Effector memory CD4-positive, alpha-beta T cell (primary cell): Measurements from ENCODE around the gene ALDH1L1.

Experiments used
- DNase-seq, 3 donors: peaks; one replicate each; pipeline ENCODE4 v3.0.0-alpha.2; 2020
- H3K27ac ChIP-seq: 2 replicates; pipeline ENCODE4 v1.7.0; 2013; ENCODE audit warnings: mild to moderate bottlenecking, low read length, moderate library complexity; ENCODE audit not compliant: insufficient read depth, poor library complexity, severe bottlenecking
- H3K27me3 ChIP-seq: replicated peaks from 2 replicates; pipeline ENCODE4 v1.7.0; 2013; ENCODE audit warnings: mild to moderate bottlenecking, low read length; ENCODE audit not compliant: insufficient read depth, control insufficient read depth, poor library complexity, severe bottlenecking
- H3K36me3 ChIP-seq: 2 replicates; pipeline ENCODE4 v1.7.0; 2013; ENCODE audit warnings: mild to moderate bottlenecking, low read length, moderate library complexity; ENCODE audit not compliant: control insufficient read depth, insufficient read depth
- H3K4me1 ChIP-seq: 2 replicates; pipeline ENCODE4 v1.7.0; 2013; ENCODE audit warnings: low read length, mild to moderate bottlenecking; ENCODE audit not compliant: control insufficient read depth, insufficient read depth, poor library complexity, severe bottlenecking
- H3K4me3 ChIP-seq: 2 replicates; pipeline ENCODE4 v1.7.0; 2013; ENCODE audit warnings: low read length, low read depth, mild to moderate bottlenecking; ENCODE audit not compliant: insufficient read depth, poor library complexity, severe bottlenecking
- H3K9me3 ChIP-seq: 2 replicates; pipeline ENCODE4 v1.7.0; 2013; ENCODE audit warnings: mild to moderate bottlenecking, low read length, moderate library complexity; ENCODE audit not compliant: control insufficient read depth

ALDH1L1 gene

GRCh38 chr3:126127904-126128303 is 52.5 kb downstream of the ALDH1L1 start:
- H3K4me3 ChIP-seq: no peak overlapping the region
- H3K27ac ChIP-seq: no peak overlapping the region
- DNase-seq: no peak
- H3K36me3 ChIP-seq: no peaks in the 10 kb centered on the region
- H3K27me3 ChIP-seq: no peaks in the 10 kb centered on the region
- no peaks in the 10 kb centered on the region for H3K9me3 ChIP-seq
- no peaks in the 10 kb centered on the region for H3K4me1 ChIP-seq

GRCh38 chr3:126127452-126127851 is 52.9 kb downstream of the ALDH1L1 start:
- H3K9me3 ChIP-seq: no peaks in the 10 kb centered on the region
- H3K27me3 ChIP-seq: no peaks in the 10 kb centered on the region
- no peak overlapping the region for H3K27ac ChIP-seq
- no peak for DNase-seq
- H3K36me3 ChIP-seq: no peaks in the 10 kb centered on the region
- H3K4me3 ChIP-seq: no peak overlapping the region
- H3K4me1 ChIP-seq: no peaks in the 10 kb centered on the region

GRCh38 chr3:126126811-126127431 is 53.5 kb downstream of the ALDH1L1 start:
- H3K4me3 ChIP-seq: no peak overlapping the region
- H3K27ac ChIP-seq: no peak overlapping the region
- H3K36me3 ChIP-seq: no peaks in the 10 kb centered on the region
- no peak for DNase-seq
- H3K4me1 ChIP-seq: no peaks in the 10 kb centered on the region
- no peaks in the 10 kb centered on the region for H3K27me3 ChIP-seq
- H3K9me3 ChIP-seq: no peaks in the 10 kb centered on the region

- Histone ChIP-seq H3K9me3 (no peaks in the 10 kb centered on the region), H3K4me1 (no peaks in the 10 kb centered on the region), H3K27ac (no peak overlapping the region), H3K36me3 (no peaks in the 10 kb centered on the region), H3K27me3 (no peaks in the 10 kb centered on the region), H3K4me3 (no peak overlapping the region)
- no peak for DNase-seq
Observed at GRCh38 chr3:126126286-126126685, 54.1 kb downstream of the ALDH1L1 start.

GRCh38 chr3:126125781-126126251 is 54.6 kb downstream of the ALDH1L1 start:
- DNase-seq: no peak
- Histone ChIP-seq H3K27ac (no peak overlapping the region), H3K9me3 (no peaks in the 10 kb centered on the region), H3K4me1 (no peaks in the 10 kb centered on the region), H3K27me3 (no peaks in the 10 kb centered on the region), H3K36me3 (no peaks in the 10 kb centered on the region), H3K4me3 (no peak overlapping the region)

GRCh38 chr3:126125341-126125740 is 55.0 kb downstream of the ALDH1L1 start:
- Histone ChIP-seq H3K27me3 (no peaks in the 10 kb centered on the region), H3K4me1 (no peaks in the 10 kb centered on the region), H3K4me3 (no peak overlapping the region), H3K36me3 (no peaks in the 10 kb centered on the region), H3K27ac (no peak overlapping the region), H3K9me3 (no peaks in the 10 kb centered on the region)
- no peak for DNase-seq

GRCh38 chr3:126124896-126125295 is 55.5 kb downstream of the ALDH1L1 start:
- Histone ChIP-seq H3K9me3 (no peaks in the 10 kb centered on the region), H3K4me3 (no peak overlapping the region), H3K27ac (no peak overlapping the region), H3K4me1 (no peaks in the 10 kb centered on the region), H3K36me3 (no peaks in the 10 kb centered on the region), H3K27me3 (no peaks in the 10 kb centered on the region)
- DNase-seq: no peak

- Histone ChIP-seq H3K4me1 (no peaks in the 10 kb centered on the region), H3K27me3 (no peaks in the 10 kb centered on the region), H3K4me3 (no peak overlapping the region), H3K36me3 (no peaks in the 10 kb centered on the region), H3K27ac (no peak overlapping the region), H3K9me3 (no peaks in the 10 kb centered on the region)
- no peak for DNase-seq
Observed at GRCh38 chr3:126124148-126124868, 56.1 kb downstream of the ALDH1L1 start.

- Histone ChIP-seq H3K9me3 (no peaks in the 10 kb centered on the region), H3K4me3 (no peak overlapping the region), H3K27me3 (no peaks in the 10 kb centered on the region), H3K36me3 (no peaks in the 10 kb centered on the region), H3K27ac (no peak overlapping the region), H3K4me1 (no peaks in the 10 kb centered on the region)
- DNase-seq: no peak
Observed at GRCh38 chr3:126121632-126122031, 58.8 kb downstream of the ALDH1L1 start.

- Histone ChIP-seq H3K4me1 (no peaks in the 10 kb centered on the region), H3K27me3 (no peaks in the 10 kb centered on the region), H3K9me3 (no peaks in the 10 kb centered on the region), H3K27ac (no peak overlapping the region), H3K4me3 (no peak overlapping the region), H3K36me3 (no peaks in the 10 kb centered on the region)
- DNase-seq: no peak
Observed at GRCh38 chr3:126121074-126121473, 59.3 kb downstream of the ALDH1L1 start.
